SU-DHL-6 (cell line): ENCODE data around the gene GRIK3.

Source experiments
- H2AFZ ChIP-seq: fragments of 200-600 bp; sonication (generic); 2 replicates; pipeline ENCODE4 v1.6.1; 2014; ENCODE audit warnings: low read depth, mild to moderate bottlenecking, moderate library complexity, mixed read lengths, antibody characterized with exemption, low read length; ENCODE audit not compliant: severe bottlenecking
- H3F3A ChIP-seq: fragments of 200-600 bp; shearing (Covaris generic); 2 replicates; pipeline ENCODE4 v1.6.0; 2016; ENCODE audit warnings: antibody characterized with exemption, mild to moderate bottlenecking; ENCODE audit not compliant: insufficient read depth
- H3K27ac ChIP-seq: fragments of 200-600 bp; sonication (generic); 2 replicates; pipeline ENCODE4 v1.5.1; 2016; ENCODE audit warnings: low read depth, mild to moderate bottlenecking, low read length, moderate library complexity, mixed read lengths
- H3K27me3 ChIP-seq: fragments of 200-600 bp; sonication (generic), shearing (Covaris generic); 2 replicates; pipeline ENCODE4 v1.6.0; 2014; ENCODE audit warnings: mild to moderate bottlenecking, low read length
- H3K36me3 ChIP-seq: fragments of 200-600 bp; sonication (generic); 2 replicates; pipeline ENCODE4 v1.6.1; 2014; ENCODE audit warnings: mild to moderate bottlenecking, low read length, mixed read lengths
- H3K4me2 ChIP-seq: fragments of 300-600, 200-600 bp; shearing (Covaris generic), sonication (generic); 2 replicates; pipeline ENCODE4 v1.6.0; 2014; ENCODE audit warnings: low read length, low read depth, mild to moderate bottlenecking; ENCODE audit not compliant: poor library complexity, severe bottlenecking
- H3K4me3 ChIP-seq: fragments of 200-600 bp; sonication (generic); 2 replicates; pipeline ENCODE4 v1.5.1; 2014; ENCODE audit warnings: antibody characterized with exemption, low read length, mild to moderate bottlenecking, mixed read lengths; ENCODE audit not compliant: insufficient read depth, poor library complexity, severe bottlenecking
- H3K79me2 ChIP-seq: fragments of 200-600 bp; sonication (generic); 2 replicates; pipeline ENCODE4 v1.6.1; 2014; ENCODE audit warnings: mild to moderate bottlenecking, low read length, moderate library complexity; ENCODE audit not compliant: insufficient read depth
- H3K9ac ChIP-seq: fragments of 200-600 bp; sonication (generic); 2 replicates; pipeline ENCODE4 v1.7.0; 2014; ENCODE audit warnings: mild to moderate bottlenecking, low read length
- H3K9me2 ChIP-seq: fragments of 200-600 bp; sonication (generic); replicated peaks from 2 replicates; pipeline ENCODE4 v1.6.1; 2014; ENCODE audit warnings: low read length; ENCODE audit not compliant: insufficient read depth
- H3K9me3 ChIP-seq: fragments of 200-600 bp; sonication (generic); 2 replicates; pipeline ENCODE4 v1.6.1; 2014; ENCODE audit warnings: low read length, mixed read lengths; ENCODE audit not compliant: insufficient read depth
- H4K20me1 ChIP-seq: fragments of 200-600 bp; sonication (generic); 2 replicates; pipeline ENCODE4 v1.6.1; 2014; ENCODE audit warnings: low read depth, mild to moderate bottlenecking, antibody characterized with exemption, low read length, moderate library complexity, mixed read lengths
- CTCF ChIP-seq: fragments of 200-600 bp; sonication (generic); IDR thresholded peaks from one replicate; pipeline ENCODE4 v1.5.1; 2017; ENCODE audit warnings: antibody characterized with exemption, mild to moderate bottlenecking, low read length, moderate library complexity; ENCODE audit not compliant: insufficient read depth, poor library complexity, severe bottlenecking
- EZH2phosphoT487 ChIP-seq: fragments of 200-600 bp; sonication (generic), shearing (Covaris generic); conservative IDR thresholded peaks from 2 replicates; pipeline ENCODE4 v1.6.1; 2018; ENCODE audit warnings: mild to moderate bottlenecking, antibody characterized with exemption, low read length, moderate library complexity, mixed read lengths

Gene GRIK3

GRCh38 chr1:36818771-36819170 lies 215.5 kb downstream of the GRIK3 start:
- TF ChIP-seq EZH2phosphoT487: no peak
- no peak for TF ChIP-seq CTCF
- H3K4me3 ChIP-seq: no peak overlapping the region
- H2AFZ ChIP-seq: no peak overlapping the region
- H3K27ac ChIP-seq: no peak overlapping the region
- no peaks in the 10 kb centered on the region for H3F3A ChIP-seq
- H3K9me3 ChIP-seq: no peaks in the 10 kb centered on the region
- H3K36me3 ChIP-seq: no peaks in the 10 kb centered on the region
- no peaks in the 10 kb centered on the region for H4K20me1 ChIP-seq
- H3K9ac ChIP-seq: no peak overlapping the region
- H3K79me2 ChIP-seq: no peaks in the 10 kb centered on the region
- no peak overlapping the region for H3K4me2 ChIP-seq
- no peaks in the 10 kb centered on the region for H3K9me2 ChIP-seq
- H3K27me3 ChIP-seq: no peaks in the 10 kb centered on the region

- Histone ChIP-seq H3K4me3 (no peak overlapping the region), H4K20me1 (no peaks in the 10 kb centered on the region), H3K27me3 (no peaks in the 10 kb centered on the region), H3K36me3 (no peaks in the 10 kb centered on the region), H3K9ac (no peak overlapping the region), H3K27ac (no peak overlapping the region), H2AFZ (no peak overlapping the region), H3F3A (no peaks in the 10 kb centered on the region), H3K9me3 (no peaks in the 10 kb centered on the region), H3K9me2 (no peaks in the 10 kb centered on the region), H3K79me2 (no peaks in the 10 kb centered on the region), H3K4me2 (no peak overlapping the region)
- no peak for TF ChIP-seq CTCF
These were observed 218.0 kb downstream of the GRIK3 start for GRCh38 chr1:36816348-36816747.

GRCh38 chr1:36814774-36815173 lies 219.5 kb downstream of the GRIK3 start:
- no peaks in the 10 kb centered on the region for H3K27me3 ChIP-seq
- H3K27ac ChIP-seq: no peak overlapping the region
- no peak overlapping the region for H3K4me3 ChIP-seq
- no peaks in the 10 kb centered on the region for H3K9me3 ChIP-seq
- H2AFZ ChIP-seq: no peak overlapping the region
- H3K4me2 ChIP-seq: no peak overlapping the region
- H4K20me1 ChIP-seq: no peaks in the 10 kb centered on the region
- H3K79me2 ChIP-seq: no peaks in the 10 kb centered on the region
- no peaks in the 10 kb centered on the region for H3K9me2 ChIP-seq
- H3K36me3 ChIP-seq: no peaks in the 10 kb centered on the region
- no peaks in the 10 kb centered on the region for H3F3A ChIP-seq
- TF ChIP-seq EZH2phosphoT487 (no peak), CTCF (no peak)
- no peak overlapping the region for H3K9ac ChIP-seq

- Histone ChIP-seq H3K27ac (no peak overlapping the region), H3K4me2 (no peak overlapping the region), H3K36me3 (no peaks in the 10 kb centered on the region), H2AFZ (no peak overlapping the region), H3F3A (no peaks in the 10 kb centered on the region), H3K9me2 (no peaks in the 10 kb centered on the region), H3K9me3 (no peaks in the 10 kb centered on the region), H4K20me1 (no peaks in the 10 kb centered on the region), H3K27me3 (no peaks in the 10 kb centered on the region), H3K79me2 (no peaks in the 10 kb centered on the region), H3K4me3 (no peak overlapping the region), H3K9ac (no peak overlapping the region)
- TF ChIP-seq CTCF: no peak
- TF ChIP-seq EZH2phosphoT487: no peak
These were observed 220.2 kb downstream of the GRIK3 start for GRCh38 chr1:36814083-36814482.
